ENCODE measurements around the gene ATRIP. TPM values are rescaled to one million over a fixed set of nuclear protein-coding genes. Genes with fewer than 3 reads are reported as not detected.
A peak's percentile ranks its signal among the peaks of the same experiment; 100 is the strongest.

ATRIP gene
- polyA plus RNA-seq, 1 of the 3 experiments (the other 2 are of a cell fraction) = 5.6 TPM

DNA sequence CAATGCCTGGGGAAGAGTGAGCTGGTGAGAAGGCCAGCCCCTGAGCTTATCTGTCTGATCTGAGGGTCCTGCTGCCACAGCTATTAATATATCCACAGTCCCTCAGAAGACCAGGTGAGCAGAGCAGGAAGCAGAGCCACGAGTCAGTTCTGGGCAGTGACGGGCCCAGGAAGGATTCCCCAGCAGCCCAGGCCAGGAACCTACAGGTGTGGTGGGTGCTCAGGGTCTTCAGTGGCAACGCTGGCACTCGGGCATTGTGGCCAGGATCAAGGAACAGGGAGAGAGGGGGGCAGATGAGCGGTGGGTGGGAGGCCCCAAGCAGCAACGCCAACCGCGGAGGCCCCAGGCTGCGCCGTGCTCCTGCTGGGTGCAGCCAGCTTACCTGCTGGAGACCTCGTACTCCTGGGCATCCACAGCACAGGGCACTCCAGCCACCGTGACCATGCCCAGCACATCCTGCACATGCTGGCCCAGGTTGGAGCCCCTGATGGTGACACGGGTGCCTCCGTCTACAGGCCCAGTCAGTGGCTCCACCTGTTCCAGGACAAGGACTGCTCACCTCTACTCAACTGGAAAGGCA is 28.9 kb upstream of the ATRIP start:
- Histone ChIP-seq H2AFZ (ENCODE audit: low read depth) (no peak overlapping the region), H3K4me2 (no peak overlapping the region), H4K20me1 (ENCODE audit: insufficient read depth) (no peaks in the 10 kb centered on the region), H3K9me2 (no peaks in the 10 kb centered on the region), H3K4me3 (ENCODE audit: low read depth in 2 of 2, low read length in 1 of 2) (no peak overlapping the region), H3K79me2 (ENCODE audit: insufficient read depth) (peaks cover 5% of the 10 kb centered on the region; the same call in 1 of the 2 replicates), H3K9me3 (no peaks in the 10 kb centered on the region), H3K9ac (no peak overlapping the region), H3K27me3 (ENCODE audit: insufficient read depth) (no peaks in the 10 kb centered on the region), H3K4me1 (ENCODE audit: control insufficient read depth in 1 of 2, insufficient read depth in 2 of 2, low read depth in 1 of 2, low read length in 1 of 2) (peaks cover 0 to 16% of the 10 kb centered on the region in 2 experiments; a peak in 1 of 4 replicates), H3K27ac (ENCODE audit: low read depth in 2 of 2, low read length in 1 of 2) (no peak overlapping the region), H3F3A (replicated peaks; ENCODE audit: insufficient read depth) (no peaks in the 10 kb centered on the region), H3K36me3 (replicated peaks in 1 of 2; ENCODE audit: control insufficient read depth in 1 of 2, insufficient read depth in 2 of 2, low read length in 1 of 2) (peaks cover 0 to 65% of the 10 kb centered on the region in 2 experiments)
- WGBS (ENCODE audit: low lambda C conversion rate) = 81% methylated on average over 9 of the region's 14 CpGs
- TF ChIP-seq MXI1 (IDR thresholded peaks at IDR 0.05; ENCODE audit: low read depth, low read length) = no peak
- TF ChIP-seq, protein P1, sequence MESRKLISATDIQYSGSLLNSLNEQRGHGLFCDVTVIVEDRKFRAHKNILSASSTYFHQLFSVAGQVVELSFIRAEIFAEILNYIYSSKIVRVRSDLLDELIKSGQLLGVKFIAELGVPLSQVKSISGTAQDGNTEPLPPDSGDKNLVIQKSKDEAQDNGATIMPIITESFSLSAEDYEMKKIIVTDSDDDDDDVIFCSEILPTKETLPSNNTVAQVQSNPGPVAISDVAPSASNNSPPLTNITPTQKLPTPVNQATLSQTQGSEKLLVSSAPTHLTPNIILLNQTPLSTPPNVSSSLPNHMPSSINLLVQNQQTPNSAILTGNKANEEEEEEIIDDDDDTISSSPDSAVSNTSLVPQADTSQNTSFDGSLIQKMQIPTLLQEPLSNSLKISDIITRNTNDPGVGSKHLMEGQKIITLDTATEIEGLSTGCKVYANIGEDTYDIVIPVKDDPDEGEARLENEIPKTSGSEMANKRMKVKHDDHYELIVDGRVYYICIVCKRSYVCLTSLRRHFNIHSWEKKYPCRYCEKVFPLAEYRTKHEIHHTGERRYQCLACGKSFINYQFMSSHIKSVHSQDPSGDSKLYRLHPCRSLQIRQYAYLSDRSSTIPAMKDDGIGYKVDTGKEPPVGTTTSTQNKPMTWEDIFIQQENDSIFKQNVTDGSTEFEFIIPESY (IDR thresholded peaks at IDR 0.05; ENCODE audit: borderline replicate concordance, low read depth) = no peak
- no peak for TF ChIP-seq NRF1 (IDR thresholded peaks at IDR 0.05; ENCODE audit: low read depth, low read length)
- no peak for TF ChIP-seq EZH2phosphoT487 (IDR thresholded peaks at IDR 0.05; ENCODE audit: borderline replicate concordance, low read depth)
- TF ChIP-seq MEF2A (IDR thresholded peaks at IDR 0.05; ENCODE audit: borderline replicate concordance, low read depth) = no peak
- POLR2A ChIA-PET = no interaction called here
- DNase-seq = no peak
- CTCF ChIA-PET = interaction anchor here (8.7 to 14.1 kb wide), 2 partner anchors 17 to 18 kb away, joined by 61 to 156 read pairs; no protein-coding TSS in a partner anchor

DNA sequence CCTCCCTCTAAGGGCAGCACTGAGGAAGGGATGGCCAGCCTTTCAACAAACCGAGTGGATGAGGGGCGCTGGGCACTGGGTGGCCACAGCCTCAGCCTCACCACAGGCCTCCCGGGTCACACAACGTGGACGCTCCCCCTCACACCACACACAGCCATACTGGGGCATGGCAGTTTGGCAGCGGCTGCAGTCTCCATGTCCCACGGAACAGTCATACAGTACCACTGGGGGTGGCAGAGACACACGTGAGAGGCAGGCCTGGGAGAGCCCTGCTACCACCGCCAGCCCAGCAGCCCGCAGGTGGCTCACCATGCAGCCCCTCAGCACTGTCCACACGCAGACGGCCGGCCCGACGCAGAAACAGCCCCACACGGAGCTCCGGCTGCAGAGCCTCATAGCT is 28.4 kb upstream of the ATRIP start:
- Histone ChIP-seq H3K36me3 (replicated peaks in 1 of 2; ENCODE audit: control insufficient read depth in 1 of 2, insufficient read depth in 2 of 2, low read length in 1 of 2) (peaks cover 0 to 60% of the 10 kb centered on the region in 2 experiments), H3K9ac (no peak overlapping the region), H3K4me2 (no peak overlapping the region), H3K4me3 (ENCODE audit: low read depth in 2 of 2, low read length in 1 of 2) (no peak overlapping the region), H3K27me3 (ENCODE audit: insufficient read depth) (no peaks in the 10 kb centered on the region), H3K79me2 (ENCODE audit: insufficient read depth) (peaks cover 10% of the 10 kb centered on the region; the same call in 1 of the 2 replicates), H4K20me1 (ENCODE audit: insufficient read depth) (no peaks in the 10 kb centered on the region), H3K9me3 (no peaks in the 10 kb centered on the region), H3K4me1 (ENCODE audit: control insufficient read depth in 1 of 2, insufficient read depth in 2 of 2, low read depth in 1 of 2, low read length in 1 of 2) (peaks cover 0 to 16% of the 10 kb centered on the region in 2 experiments; a peak in 1 of 4 replicates), H2AFZ (ENCODE audit: low read depth) (no peak overlapping the region), H3K9me2 (no peaks in the 10 kb centered on the region), H3F3A (replicated peaks; ENCODE audit: insufficient read depth) (no peaks in the 10 kb centered on the region), H3K27ac (ENCODE audit: low read depth in 2 of 2, low read length in 1 of 2) (no peak overlapping the region)
- ChIA-PET CTCF (interaction anchor here (1.2 to 14.1 kb wide), 4 partner anchors 9 to 144 kb away, joined by 5 to 156 read pairs (median 34); no protein-coding TSS in a partner anchor), POLR2A (no interaction called here)
- WGBS (ENCODE audit: low lambda C conversion rate) = 95% methylated on average over 16 of the region's 17 CpGs
- DNase-seq = peak; percentile 32
- TF ChIP-seq, protein P2, sequence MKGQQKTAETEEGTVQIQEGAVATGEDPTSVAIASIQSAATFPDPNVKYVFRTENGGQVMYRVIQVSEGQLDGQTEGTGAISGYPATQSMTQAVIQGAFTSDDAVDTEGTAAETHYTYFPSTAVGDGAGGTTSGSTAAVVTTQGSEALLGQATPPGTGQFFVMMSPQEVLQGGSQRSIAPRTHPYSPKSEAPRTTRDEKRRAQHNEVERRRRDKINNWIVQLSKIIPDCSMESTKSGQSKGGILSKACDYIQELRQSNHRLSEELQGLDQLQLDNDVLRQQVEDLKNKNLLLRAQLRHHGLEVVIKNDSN (IDR thresholded peaks at IDR 0.05; ENCODE audit: borderline replicate concordance, low read depth) = no peak
- no peak for TF ChIP-seq POLR2AphosphoS5 (IDR thresholded peaks at IDR 0.05; ENCODE audit: low read depth, low read length)
- TF ChIP-seq CHD2 (IDR thresholded peaks at IDR 0.05; ENCODE audit: low read length, partially characterized antibody) = no peak
- TF ChIP-seq SMC3 (IDR thresholded peaks at IDR 0.05; ENCODE audit: low read depth, low read length) = no peak
- no peak for TF ChIP-seq FOXJ3 (CRISPR knock-in tag; IDR thresholded peaks at IDR 0.05)
- no peak for TF ChIP-seq TAF1 (IDR thresholded peaks at IDR 0.05; ENCODE audit: borderline replicate concordance, low read depth, low read length)
- TF ChIP-seq, protein P3, sequence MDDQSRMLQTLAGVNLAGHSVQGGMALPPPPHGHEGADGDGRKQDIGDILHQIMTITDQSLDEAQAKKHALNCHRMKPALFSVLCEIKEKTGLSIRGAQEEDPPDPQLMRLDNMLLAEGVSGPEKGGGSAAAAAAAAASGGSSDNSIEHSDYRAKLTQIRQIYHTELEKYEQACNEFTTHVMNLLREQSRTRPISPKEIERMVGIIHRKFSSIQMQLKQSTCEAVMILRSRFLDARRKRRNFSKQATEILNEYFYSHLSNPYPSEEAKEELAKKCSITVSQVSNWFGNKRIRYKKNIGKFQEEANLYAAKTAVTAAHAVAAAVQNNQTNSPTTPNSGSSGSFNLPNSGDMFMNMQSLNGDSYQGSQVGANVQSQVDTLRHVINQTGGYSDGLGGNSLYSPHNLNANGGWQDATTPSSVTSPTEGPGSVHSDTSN (IDR thresholded peaks at IDR 0.05) = no peak
- no peak for TF ChIP-seq MXI1 (IDR thresholded peaks at IDR 0.05; ENCODE audit: low read depth, low read length)
- TF ChIP-seq TCF12 (IDR thresholded peaks at IDR 0.05) = no peak
- no peak for TF ChIP-seq FOSL2 (IDR thresholded peaks at IDR 0.05; ENCODE audit: borderline replicate concordance, low read depth)
- no peak for TF ChIP-seq RFX5 (IDR thresholded peaks at IDR 0.05; ENCODE audit: low read length)
- no peak for TF ChIP-seq YY1 (IDR thresholded peaks at IDR 0.05; ENCODE audit: low read depth)
- no peak for TF ChIP-seq SIN3A (IDR thresholded peaks at IDR 0.05; ENCODE audit: borderline replicate concordance, low read depth, low read length)
- no peak for TF ChIP-seq JUND (IDR thresholded peaks at IDR 0.05)
- no peak for TF ChIP-seq EP300 (IDR thresholded peaks at IDR 0.05; ENCODE audit: borderline replicate concordance in 1 of 2, low read depth in 1 of 2, low read length in 1 of 2)
- TF ChIP-seq, protein P4, sequence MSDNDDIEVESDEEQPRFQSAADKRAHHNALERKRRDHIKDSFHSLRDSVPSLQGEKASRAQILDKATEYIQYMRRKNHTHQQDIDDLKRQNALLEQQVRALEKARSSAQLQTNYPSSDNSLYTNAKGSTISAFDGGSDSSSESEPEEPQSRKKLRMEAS (IDR thresholded peaks at IDR 0.05; ENCODE audit: low read depth) = no peak
